ENCODE measurements around the gene SYNE4.
"Not testable (repeated sequence)": the region's sequence is repeated elsewhere in the genome, so short reads cannot be mapped to it uniquely, and the experiment has no call there.

The SYNE4 gene

DNA sequence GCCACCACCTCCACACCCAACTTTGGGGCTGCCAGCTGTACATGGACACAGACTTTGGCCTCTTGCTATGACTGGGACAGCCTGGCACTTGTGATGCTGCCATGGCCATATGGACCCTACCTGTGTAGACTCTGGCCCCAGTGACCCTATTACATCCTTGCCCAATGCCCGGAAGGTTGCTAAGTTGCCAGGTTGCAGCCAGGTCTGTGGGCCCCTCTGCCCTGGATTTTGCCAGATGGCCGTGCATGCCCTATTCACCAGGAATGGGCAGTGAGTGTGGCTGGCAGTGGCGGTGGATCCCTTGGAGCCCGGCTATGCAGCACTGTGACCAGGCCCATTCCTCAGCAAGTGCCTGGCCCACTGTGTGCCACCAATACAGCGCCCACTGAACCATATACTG is 22.5 kb downstream of the SYNE4 start:
- ChIA-PET CTCF (interaction anchor here (0.6 kb wide), 1 partner anchor 1977 kb away, joined by 4 read pairs; no protein-coding TSS in a partner anchor), POLR2A (ENCODE audit: low non-redundant PET) (no interaction called here)
- TF ChIP-seq, protein P1, sequence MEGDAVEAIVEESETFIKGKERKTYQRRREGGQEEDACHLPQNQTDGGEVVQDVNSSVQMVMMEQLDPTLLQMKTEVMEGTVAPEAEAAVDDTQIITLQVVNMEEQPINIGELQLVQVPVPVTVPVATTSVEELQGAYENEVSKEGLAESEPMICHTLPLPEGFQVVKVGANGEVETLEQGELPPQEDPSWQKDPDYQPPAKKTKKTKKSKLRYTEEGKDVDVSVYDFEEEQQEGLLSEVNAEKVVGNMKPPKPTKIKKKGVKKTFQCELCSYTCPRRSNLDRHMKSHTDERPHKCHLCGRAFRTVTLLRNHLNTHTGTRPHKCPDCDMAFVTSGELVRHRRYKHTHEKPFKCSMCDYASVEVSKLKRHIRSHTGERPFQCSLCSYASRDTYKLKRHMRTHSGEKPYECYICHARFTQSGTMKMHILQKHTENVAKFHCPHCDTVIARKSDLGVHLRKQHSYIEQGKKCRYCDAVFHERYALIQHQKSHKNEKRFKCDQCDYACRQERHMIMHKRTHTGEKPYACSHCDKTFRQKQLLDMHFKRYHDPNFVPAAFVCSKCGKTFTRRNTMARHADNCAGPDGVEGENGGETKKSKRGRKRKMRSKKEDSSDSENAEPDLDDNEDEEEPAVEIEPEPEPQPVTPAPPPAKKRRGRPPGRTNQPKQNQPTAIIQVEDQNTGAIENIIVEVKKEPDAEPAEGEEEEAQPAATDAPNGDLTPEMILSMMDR (conservative IDR thresholded peaks at IDR 0.05; ENCODE audit: low read depth) = no peak
- no peak for DNase-seq (ENCODE audit: low spot score)
- H3K27ac ChIP-seq = no peak overlapping the region

DNA sequence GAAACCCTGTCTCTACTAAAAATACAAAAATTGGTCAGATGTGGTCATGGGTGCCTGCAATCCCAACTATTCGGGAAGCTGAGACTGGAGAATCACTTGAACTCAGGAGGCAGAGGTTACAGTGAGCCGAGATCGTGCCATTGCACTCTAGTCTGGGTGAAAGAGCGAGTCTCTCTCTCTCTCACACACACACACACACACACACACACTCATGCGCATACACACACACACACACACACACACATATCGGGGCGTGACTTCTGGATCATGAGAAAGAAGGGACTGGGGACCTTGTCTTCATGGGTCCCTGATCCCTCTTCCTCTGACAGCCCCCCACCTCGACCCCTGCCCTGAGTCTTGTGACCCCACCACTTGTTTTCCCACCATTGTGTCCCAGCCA is 25.4 kb downstream of the SYNE4 start:
- no peak for DNase-seq (ENCODE audit: low spot score)
- TF ChIP-seq, protein P1 (conservative IDR thresholded peaks at IDR 0.05; ENCODE audit: low read depth) = no peak
- ChIA-PET CTCF (no interaction called here), POLR2A (ENCODE audit: low non-redundant PET) (no interaction called here)
- no peak overlapping the region for H3K27ac ChIP-seq

DNA sequence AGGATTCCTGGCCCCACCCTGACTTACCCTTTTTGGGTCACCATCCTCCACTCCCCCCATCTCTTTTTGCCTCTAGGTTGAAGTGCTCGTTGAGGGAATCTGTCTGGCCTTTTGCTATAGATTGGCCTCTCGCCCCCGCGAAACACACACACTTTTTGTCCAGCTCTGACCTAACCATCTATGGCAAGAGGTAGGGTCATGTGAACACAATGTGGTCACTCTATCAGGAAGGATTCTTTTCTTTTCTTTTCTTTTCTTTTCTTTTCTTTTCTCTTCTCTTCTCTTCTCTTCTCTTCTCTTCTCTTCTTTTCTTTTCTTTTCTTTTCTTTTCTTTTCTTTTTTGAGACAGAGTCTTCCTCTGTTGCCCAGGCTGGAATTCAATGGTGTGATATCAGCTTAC is 27.6 kb downstream of the SYNE4 start:
- DNase-seq (ENCODE audit: low spot score); POLR2A ChIA-PET (ENCODE audit: low non-redundant PET); H3K27ac ChIP-seq: not testable (repeated sequence)
- CTCF ChIA-PET = interaction anchor here (0.6 kb wide), 1 partner anchor 500 kb away, joined by 3 read pairs; no protein-coding TSS in a partner anchor

DNA sequence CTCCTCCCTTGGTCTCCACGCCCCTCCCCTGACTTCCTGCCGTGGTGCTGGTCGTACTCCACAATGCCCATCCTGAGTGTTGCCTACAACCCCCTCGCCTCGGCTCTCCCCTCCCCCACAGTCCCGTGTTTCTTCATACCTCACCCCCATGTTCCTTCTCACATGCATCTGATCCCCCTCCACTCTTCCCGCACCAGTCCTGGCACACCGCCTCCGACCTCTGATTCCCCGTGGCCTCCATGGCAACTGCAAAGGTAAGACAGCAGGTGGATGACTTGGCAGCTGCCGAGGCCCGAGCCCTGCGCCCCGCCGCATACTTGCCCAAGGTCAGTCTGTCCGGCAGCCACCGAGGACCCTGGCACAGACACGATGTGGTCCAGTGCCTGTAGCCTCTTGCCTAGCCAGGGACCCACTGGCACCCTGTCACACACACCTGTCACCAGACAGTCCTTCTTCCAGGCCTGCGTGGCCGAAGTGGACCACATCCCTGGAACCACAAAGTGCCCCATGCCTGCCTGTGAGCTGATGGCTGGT is 29.7 kb downstream of the SYNE4 start:
- no peak for DNase-seq (ENCODE audit: low spot score)
- CTCF ChIA-PET = no interaction called here
- TF ChIP-seq, protein P1 (conservative IDR thresholded peaks at IDR 0.05; ENCODE audit: low read depth) = no peak

DNA sequence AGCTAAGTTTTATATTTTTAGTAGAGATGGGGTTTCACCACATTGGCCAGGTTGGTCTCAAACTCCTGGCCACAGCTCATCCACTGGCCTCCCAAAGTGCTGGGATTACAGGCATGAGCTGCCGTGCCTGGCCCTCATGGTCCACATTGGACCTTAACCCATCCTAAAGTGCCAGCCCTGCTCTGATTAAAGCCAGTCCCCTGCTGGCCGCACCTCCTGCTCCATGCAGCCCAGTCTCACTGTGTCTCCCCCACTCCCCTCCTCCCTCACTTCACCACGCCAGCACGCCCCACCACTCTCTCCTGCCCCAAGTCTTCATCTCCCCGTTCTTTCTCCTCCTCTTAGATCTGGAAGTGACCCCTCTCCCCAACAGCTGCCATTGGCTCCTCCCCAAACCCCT is 30.3 kb downstream of the SYNE4 start:
- ChIA-PET CTCF (no interaction called here), POLR2A (ENCODE audit: low non-redundant PET) (no interaction called here)
- DNase-seq (ENCODE audit: low spot score) = no peak
- H3K27ac ChIP-seq = no peak overlapping the region
- TF ChIP-seq, protein P1 (conservative IDR thresholded peaks at IDR 0.05; ENCODE audit: low read depth) = no peak

More for the DNA sequence above, 29.7 kb downstream of the SYNE4 start:
- POLR2A ChIA-PET (ENCODE audit: low non-redundant PET) = no interaction called here
- no peak overlapping the region for H3K27ac ChIP-seq

DNA sequence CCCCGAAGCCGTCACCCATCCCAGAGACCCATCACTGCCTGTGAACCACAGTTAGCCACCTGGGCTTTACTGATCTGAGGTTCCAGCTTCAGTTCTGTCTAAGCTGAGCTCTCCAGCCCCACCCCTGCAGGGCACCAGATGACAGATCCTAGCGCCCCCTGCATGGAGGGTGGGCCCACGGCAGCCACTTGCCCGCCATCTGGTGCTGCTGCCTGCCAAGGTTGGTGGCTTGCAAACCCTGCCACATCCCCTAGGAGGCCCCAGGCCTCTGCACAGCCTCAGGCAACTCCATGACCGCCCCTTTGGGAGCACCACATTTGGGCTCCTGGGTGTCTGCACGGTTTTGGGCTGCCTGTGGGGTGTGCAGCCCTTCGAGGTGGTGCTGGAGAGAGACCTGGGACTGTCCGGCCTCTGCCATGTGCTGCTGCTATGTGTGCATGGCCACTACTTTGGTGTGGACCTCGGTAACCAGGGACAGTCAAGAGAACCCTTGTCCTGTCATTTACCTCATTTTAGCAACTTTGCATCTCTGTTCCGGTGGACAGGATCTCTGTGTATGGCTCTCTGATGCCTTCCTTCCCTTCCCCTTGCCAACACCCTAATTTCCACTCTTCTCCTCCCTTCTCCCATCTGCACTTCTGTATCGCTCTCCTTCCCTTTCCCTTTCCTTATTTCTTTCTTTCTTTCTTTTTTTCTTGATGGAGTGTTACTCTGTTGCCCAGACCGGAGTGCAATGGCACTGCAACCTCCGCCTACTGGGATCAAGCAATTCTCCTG is 31.0 kb downstream of the SYNE4 start:
- ChIA-PET POLR2A (ENCODE audit: low non-redundant PET) (no interaction called here), CTCF (no interaction called here)
- TF ChIP-seq, protein P1 (conservative IDR thresholded peaks at IDR 0.05; ENCODE audit: low read depth) = no peak
- DNase-seq (ENCODE audit: low spot score) = no peak
- H3K27ac ChIP-seq = no peak overlapping the region

DNA sequence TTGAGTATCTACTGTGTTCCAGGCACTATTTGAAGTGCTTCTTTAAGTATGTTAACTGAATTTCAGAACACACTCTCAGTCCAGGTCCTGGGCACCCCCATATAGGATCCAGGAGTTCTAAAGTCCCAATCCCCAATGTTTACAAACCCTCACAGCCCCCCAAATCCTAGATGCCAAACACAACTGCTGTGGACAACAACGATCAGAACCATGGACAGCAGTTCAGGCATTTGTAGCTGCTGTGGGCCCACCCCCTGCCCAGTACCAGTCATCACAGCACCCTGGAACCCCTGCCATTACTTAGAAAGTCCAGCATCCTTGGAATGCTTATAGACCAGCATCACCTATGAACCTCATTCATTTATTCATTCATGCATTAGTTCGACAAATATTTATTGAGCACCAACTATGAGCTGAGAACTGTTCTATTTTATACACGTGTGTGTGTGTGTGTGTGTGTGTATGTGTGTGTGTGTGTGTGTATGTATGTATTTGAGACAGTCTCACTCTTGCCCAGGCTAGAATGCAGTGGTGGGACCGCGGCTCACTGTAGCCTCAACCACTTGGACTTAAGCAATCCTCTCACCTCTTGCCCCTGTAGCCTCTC is 32.9 kb downstream of the SYNE4 start:
- POLR2A ChIA-PET (ENCODE audit: low non-redundant PET) = no interaction called here
- TF ChIP-seq, protein P1 (conservative IDR thresholded peaks at IDR 0.05; ENCODE audit: low read depth) = no peak
- H3K27ac ChIP-seq = no peak overlapping the region
- CTCF ChIA-PET = no interaction called here
- peak; percentile 42 for DNase-seq (ENCODE audit: low spot score)

Measured in RWPE1 (cell line).